ENCODE results near the gene CFAP100.

Gene CFAP100

DNA sequence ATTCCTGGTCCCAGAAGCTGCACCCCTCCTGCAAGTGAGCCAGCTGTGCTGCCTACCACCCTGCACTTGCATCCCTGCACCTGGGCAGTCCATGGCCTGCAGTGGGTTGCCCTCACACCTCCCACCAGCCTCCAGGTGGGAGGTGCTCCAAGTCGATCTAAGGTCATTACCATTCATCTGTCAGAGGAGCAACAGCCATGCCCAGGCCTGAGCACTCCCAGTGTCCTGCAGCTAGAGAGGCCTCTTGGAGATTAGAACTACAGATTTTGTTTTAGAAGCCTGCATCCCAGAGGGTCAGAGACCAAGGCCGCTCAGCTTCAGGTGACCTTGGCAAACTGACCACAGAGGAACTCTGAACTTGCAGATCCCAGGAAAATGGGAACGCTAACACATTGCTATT is 90.0 kb downstream of the CFAP100 start:
- DNase-seq, result no peak

DNA sequence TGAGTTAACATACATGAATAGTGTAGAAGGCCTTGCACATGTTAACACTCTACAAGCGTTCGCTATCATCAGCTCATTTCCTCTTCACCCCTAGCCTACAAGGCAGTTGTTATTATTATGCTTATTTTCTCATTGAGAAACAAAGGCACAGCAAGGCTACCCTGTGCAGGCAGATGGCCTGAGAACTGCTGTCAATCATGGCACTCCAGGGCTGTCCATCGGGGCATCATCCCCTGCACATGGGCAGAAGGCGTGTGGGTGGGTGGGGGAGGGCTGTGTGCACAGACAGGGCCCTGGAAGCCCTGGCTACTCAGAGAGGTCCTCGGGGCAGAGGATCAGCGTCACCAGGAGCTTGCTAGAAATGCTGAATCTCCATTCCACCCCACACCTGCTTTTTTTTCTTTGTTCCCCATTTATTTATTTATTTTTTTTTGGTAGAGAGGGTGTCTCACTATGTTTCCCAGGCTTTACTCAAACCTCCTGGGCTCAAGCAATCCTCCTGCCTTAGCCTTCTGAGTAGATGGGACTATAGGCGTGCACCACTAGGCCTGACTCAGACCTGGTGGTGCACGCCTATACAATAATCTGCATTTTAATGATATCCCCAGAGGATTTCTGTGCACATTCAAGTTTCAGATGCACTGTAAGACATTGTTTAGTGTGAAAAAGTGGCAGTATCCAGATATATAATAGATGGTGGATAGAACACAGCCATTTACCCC is 90.6 kb downstream of the CFAP100 start:
- DNase-seq, result no peak

DNA sequence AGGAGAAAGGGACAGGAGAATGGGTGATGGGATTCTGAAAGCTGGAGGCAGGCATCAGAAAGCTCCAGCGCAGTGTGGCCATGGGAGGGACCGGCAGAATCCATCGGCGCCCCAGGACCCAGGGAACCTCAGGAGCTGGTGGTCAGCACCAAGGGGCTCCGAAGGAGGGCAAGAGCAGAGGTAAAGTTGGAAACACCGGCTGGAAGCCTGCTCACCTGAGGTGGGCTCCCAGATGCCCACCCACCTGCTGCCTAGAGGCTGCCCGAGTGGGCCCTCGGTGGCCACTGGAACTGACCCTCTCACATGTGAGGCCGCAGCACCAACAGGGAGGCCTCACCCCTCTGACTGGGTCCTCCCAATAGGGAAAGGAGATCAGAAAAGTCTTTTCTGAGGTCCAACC is 91.2 kb downstream of the CFAP100 start:
- DNase-seq, result no peak

Measured in NCI-H1417 treated with DMSO at 0.1 percent for 48 hours (cell line).